GM21423 (cell line): ENCODE data around the gene PIK3CD.

Source experiments
- ATAC-seq: cut with Tn5 transposase; IDR thresholded peaks from one replicate; pipeline ENCODE4 v1.9.1; 2021; ENCODE audit warnings: mild to moderate bottlenecking, moderate library complexity; ENCODE audit not compliant: unreplicated experiment

Gene PIK3CD

DNA sequence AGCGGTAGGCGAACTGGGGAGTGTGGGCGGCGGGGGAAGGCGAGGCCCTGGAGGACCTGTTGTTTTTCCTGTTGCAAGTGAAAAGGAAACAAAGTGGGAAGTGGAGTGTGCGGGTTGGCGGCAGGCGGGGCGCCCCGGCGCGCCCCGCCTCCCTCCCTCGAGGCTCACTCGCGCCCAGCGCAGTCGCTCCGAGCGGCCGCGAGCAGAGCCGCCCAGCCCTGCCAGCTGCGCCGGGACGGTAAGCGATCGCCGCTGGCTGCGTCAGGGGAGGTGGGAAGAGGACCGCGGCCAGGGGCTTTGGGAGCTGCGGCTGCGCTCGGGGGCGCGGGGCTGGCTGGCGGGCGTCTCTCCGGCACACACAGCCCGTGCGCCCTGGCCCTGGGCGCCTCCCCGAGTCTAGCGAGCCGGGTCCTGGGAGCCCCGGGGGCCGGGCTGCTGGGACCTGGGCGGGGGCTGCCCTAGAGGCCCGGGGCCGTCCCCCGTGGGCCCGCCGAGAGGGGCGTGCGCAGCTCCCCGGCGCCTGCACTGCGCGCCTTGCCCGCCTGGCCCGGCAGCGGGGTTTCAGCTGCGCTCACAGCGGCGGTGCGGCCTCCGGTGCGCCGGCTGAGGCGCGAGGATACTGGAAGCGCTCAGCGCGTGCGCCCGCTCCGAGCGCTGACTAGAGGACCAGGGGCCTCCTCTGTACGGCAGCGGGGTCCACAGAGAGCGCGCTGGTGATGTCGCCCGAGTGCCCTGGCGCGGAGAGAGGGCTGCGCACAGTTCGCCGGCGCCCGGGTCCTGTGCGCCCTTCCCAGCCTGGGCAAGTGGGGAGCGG, at the start of gene PIK3CD:
TSS of gene PIK3CD (plus strand) at position 167 of the 814 bp plus-strand sequence. CDS start 58,725 bp downstream, outside the sequence.
- ATAC-seq, result peak; percentile 25

DNA sequence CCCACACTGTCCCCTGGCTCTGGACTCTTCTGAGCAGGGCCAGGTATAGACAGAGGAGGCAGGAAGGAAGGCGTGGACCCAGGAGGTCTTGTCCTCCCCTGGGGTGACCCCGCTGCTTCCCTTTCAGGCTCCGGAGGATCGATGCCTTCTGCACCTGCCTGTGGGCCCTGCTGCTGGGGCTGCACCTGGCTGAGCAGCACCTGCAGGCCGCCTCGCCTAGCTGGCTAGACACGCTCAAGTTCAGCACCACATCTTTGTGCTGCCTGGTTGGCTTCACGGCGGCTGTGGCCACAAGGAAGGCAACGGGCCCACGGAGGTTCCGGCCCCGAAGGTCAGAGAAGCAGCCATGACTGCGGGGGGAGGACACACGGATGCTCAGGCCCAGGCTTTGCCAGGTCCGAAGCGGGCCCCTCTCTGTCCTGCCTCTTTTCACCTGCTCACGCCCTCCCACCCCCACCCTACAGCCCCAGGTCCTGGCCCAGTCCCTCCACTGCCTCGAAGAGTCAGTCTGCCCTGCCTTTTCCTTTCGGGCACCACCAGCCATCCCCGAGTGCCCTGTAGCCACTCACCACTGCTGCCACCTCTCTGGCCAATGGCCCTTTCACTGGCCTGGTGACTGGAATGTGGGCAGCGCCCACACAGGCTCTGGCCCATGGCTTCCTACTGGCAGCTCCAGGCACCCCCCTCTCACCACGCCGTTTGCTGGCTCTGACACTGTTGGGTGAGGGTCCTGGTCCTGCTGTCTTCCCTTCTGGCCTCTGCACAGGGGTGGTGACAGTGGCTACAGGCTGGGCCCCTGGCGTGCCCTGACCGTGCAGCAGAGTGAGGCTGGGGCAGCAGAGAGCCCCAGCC, 49.4 kb upstream of the PIK3CD start:
- ATAC-seq, result no peak

DNA sequence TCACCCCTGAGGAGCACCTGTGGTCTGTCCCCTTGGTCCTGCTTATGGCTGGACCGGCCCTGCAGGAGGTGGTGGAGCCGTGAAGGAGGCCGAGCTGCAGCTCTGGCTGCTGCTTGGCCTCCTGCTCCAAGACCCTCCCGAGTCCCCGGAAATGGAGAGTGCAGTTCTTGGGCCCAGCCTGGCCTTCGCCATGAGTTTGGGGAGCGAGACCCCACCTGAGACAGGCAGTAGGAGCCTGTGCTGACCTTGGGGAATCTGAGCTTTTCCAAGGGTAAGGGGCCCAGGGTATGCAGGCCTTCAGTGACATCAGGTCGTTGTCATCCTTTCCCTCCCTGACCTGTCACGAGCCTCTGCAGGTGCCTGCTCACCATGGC, 48.8 kb upstream of the PIK3CD start:
- ATAC-seq, result no peak

DNA sequence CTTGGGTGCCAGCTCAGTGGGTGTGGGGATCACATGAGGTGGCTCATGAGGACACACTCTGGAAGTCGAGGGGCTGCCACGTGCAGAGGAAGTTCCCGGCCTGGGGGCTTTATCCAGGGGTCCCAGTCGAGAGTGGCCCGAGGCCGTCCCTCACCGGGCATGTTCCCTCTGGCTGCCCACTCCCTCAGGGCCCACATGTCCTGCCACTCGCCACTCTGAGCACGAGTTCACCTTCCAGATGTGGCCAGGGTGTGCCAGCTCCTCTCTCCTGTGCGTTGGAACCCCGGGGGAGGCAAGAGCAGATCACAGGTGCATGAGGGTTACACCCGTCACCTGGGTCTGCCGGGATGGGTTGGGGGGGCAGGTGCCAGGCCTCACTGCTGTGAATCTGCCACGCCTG, 48.2 kb upstream of the PIK3CD start:
- ATAC-seq, result no peak

DNA sequence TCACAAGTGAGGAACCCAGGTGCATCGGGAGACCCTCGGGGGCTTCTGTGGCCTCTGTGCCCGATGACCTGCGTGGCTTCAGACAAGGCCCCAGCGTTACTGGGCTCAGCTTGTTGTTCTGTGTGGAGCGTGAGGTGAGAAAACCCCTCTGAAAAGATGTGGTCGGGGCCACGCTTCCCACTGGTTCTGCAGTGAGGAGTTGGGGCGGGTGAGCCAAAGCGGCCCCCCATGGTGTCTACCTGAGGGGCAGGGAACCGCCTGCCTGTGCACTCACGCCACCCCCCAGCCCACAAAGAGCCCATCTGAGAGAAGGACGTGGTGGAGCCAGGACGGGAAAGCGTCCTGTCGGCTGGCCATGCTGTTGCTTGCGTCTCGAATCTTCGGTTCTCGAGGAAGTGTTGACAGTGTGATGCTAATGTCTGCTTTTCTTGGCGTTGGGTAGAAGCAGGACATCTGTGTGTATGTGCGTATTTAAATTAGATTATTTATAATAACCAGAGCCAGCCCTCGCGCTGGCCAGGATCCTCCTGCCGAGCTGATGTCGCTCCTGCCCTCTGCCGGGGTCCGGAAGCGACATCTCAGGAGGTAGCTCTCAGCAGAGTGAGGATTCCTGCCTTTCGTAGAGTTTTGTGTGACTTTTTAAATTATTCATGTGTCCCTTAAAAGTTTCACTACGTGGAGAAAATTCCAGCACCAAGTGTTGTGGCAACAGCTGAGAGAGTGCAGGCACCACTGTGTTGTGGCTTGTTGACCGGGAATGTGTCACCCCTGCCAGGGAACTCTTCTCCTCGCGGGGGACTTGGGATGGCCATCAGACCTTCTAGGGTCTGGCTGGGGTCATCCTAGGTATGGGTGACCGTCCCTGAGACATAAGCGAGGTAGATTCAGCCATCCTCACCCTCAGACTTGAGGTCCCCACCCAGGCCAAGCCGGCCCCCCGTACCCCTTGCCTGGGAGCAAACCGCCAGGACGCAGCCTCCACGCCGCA, 47.5 kb upstream of the PIK3CD start:
- no peak for ATAC-seq

DNA sequence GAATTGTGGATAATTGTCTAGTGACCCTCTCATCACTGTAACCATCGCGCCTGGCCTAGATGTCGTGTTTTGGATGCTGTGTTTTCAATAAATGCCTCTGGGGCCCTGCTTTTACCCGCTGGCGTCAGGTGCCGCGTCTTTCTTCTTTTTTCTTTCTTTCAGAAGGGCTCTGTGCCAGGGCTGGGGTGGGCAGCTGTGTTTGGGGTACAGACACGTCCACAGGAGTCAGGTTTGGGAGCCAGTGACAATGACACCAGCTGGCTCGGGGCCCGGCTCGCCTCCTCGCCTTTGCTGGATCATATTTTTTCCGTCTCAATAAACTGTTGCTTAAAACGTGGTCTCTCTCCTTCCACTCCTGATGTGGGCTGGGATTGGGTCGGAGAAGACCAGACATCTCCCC, 46.7 kb upstream of the PIK3CD start:
- ATAC-seq, result no peak

GRCh38 chr1:9605946-9606455, 45.5 kb upstream of the PIK3CD start:
- ATAC-seq, result no peak

DNA sequence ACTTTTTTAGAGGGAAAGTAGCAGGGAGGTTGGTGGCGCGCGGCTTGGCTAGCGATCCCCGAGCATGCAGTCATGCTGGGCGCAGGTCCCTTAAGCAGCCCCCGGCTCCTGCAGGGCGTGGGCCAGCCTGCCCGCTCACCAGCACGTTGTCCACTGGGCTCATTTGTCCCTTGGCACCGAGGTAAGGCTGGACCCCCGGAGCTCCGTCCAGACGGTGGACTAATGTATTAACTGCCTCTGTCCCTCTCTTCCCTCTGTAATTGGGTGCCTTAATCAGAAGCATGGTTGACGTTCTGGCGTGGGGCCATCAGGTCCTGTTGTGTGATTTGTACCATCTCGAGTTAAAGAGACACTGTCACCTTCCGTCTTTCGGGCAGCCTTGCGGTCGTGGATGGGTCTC, 45.1 kb upstream of the PIK3CD start:
- ATAC-seq, result no peak

- no peak for ATAC-seq
Measured at GRCh38 chr1:9606948-9607347, 44.6 kb upstream of the PIK3CD start.

DNA sequence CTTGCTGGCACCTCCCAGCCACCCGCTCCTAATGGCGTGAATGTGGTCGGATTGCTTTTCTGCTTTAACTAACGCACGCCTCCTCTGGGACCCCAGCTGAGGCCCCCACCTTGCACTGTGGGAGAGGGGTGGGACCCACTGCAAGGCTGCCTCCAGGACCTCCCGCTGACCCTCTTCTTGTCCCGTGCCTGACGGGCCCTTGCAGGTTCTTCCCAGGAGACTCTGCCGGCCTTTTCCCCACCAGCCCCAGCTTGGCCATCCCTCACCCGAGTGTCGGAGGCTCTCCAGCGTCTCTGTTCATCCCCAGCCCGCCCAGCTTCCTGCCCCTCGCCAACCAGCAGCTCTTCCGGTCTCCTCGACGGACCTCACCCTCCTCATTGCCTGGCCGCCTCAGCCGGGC, 44.2 kb upstream of the PIK3CD start:
- ATAC-seq, result no peak

GRCh38 chr1:9609998-9610397, 41.5 kb upstream of the PIK3CD start:
- no peak for ATAC-seq

DNA sequence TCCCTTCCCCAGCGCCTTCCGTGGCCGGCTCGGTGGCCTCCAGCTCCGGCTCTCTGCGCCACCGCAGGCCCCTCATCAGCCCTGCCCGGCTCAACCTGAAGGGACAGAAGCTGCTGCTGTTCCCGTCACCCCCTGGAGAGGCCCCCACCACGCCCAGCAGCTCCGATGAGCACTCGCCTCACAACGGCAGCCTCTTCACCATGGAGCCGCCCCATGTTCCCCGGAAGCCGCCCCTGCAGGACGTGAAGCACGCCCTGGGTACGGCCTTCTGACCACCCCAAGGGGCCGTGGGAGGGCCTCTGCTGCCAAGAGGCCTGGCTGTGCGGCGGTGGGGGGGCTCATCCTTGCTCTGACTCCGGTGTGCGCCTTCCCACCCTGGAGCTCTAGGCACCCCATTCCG, 41.0 kb upstream of the PIK3CD start:
- ATAC-seq, result no peak

GRCh38 chr1:9611716-9612115, 39.8 kb upstream of the PIK3CD start:
- no peak for ATAC-seq

GRCh38 chr1:9612162-9612845, 39.2 kb upstream of the PIK3CD start:
- ATAC-seq, result no peak

DNA sequence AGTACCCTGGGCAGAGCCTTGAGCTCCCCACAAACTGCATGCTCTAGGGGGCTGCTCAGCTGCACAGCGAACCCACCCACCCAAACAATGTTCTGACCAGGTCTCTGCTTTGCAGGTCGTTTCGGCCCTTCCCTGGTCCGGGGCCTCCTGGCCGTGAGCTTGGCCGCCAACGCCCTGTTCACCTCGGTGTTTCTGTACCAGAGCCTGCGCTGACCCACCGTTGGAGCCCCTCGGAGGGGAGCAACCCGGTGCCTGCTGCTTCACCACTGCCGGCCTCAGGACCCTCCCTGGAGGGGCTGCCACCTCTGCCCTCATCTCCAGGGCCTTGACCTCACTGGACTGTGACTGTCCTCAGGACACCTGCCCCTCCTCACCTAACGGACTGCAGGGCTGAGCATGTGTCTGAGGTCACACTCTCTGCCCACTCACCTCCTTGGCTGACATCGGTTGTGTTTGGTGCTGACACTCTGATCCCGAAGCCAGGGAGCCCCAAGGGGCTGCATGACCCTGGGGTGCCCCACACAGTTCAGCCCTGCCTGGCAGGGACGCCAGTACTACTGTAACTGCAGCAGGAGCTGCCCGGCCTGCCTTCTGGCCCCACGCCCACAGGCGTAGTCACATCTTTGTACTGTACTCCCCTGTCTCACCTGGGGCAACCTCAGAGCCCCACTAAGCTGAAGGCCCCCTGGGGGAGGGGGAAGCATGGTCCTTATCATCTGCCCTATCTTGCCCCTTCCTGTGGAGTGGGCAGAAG, 38.5 kb upstream of the PIK3CD start:
- ATAC-seq, result no peak

DNA sequence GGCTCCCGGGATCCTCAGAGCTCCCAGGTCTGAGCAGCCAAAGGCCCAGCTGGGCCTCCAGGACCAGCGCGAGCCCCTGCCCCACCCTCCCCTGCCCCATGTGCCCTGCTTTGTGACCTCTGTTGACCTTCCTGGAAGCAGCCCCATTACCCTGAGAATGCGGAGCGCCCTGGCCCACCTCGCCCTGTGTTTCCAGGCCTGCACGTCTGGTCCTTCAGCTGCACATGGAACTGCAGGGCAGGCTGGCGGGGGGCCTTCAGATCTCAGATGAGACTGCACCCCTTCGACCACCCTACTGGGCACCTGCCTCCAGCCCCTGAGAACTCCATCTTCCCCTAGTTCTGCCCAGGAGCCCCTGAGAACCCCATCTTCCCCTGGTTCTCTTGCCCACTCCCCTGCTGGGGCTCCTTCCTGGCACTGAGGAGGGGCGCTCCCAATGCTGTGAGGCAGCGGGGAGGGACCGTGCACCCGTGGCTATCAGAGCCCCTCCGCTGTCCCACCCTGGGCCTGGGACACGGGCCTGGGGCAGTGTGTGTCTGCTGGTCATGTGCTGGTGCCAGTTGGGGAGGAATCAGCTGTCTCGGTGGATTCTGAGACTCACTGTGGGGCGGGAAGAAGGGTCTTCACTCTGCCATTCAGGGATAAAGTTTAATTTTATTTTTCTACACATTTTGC, 37.8 kb upstream of the PIK3CD start:
- no peak for ATAC-seq

DNA sequence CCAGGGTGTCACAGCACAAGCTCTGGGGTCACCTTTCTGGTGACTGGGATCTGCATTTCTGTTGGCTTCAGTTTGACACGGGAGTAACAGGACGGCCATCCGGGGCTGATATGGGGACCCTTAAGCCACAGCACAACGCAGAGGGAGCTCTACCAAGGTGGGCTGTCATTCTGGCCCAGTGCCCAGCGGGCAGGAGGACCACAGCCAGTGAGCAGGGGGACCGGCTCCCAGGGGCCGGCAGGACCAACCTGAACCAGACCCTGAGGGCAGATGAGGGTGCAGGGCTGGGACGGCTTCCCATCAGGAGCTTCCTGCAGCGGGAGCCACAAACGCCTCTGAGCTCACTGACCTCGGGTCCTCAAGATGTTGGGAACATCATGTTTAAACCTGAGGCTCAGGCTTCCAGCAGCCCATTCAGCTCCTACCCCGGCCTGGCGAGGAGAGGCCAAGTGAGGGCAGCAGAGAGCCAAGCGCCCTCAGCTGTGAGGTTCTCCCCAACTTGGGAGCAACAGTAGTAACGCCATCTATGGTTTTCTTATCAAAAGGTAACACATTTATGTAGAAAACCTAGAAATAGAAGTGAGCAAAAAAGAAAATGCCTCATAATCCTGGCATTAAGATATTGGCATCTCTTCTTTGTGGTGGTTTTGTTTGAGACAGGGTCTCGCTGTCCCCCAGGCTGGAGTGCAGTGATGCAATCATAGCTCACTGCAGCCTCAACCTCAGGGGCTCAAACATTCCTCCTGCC, 36.0 kb upstream of the PIK3CD start:
- ATAC-seq, result no peak
